ENCODE measurements around the gene DNTTIP2. TPM values are rescaled to one million over a fixed set of nuclear protein-coding genes. Genes with fewer than 3 reads are reported as not detected.
"Not testable (repeated sequence)": the region's sequence is repeated elsewhere in the genome, so short reads cannot be mapped to it uniquely, and the experiment has no call there.

Gene DNTTIP2
- total RNA-seq, 2 donors from 2014 or later, result 56.2 to 74.7 TPM

- H3K27ac ChIP-seq (ENCODE audit: low read depth, low read length), result no peak overlapping the region
- Mint-ChIP-seq H3K4me3 (no peak overlapping the region), H3K9me3 (no peaks in the 10 kb centered on the region), H3K27me3 (ENCODE audit: insufficient read depth) (no peaks in the 10 kb centered on the region), H3K4me1 (peaks cover 5% of the 10 kb centered on the region), H3K36me3 (ENCODE audit: low read depth) (peaks cover 64% of the 10 kb centered on the region), H3K27ac (no peak overlapping the region)
- 93 to 100% methylated on average over 1 to 2 of the region's 3 CpGs for WGBS, 2 experiments (ENCODE audit: insufficient coverage in 1 of 2, insufficient read length in 1 of 2)
- no peak for DNase-seq
- no peaks in the 10 kb centered on the region for H3K4me1 ChIP-seq (ENCODE audit: control insufficient read depth, insufficient read depth, low read length)
- H3K9me3 ChIP-seq (ENCODE audit: control insufficient read depth, low read length), result no peaks in the 10 kb centered on the region
- H3K36me3 ChIP-seq (ENCODE audit: control insufficient read depth, insufficient read depth, low read length), result peaks cover 83% of the 10 kb centered on the region
- peak; percentile 86 for TF ChIP-seq CTCF (conservative IDR thresholded peaks at IDR 0.05)
- H3K9ac ChIP-seq (ENCODE audit: extremely low read depth, low read length, poor library complexity, severe bottlenecking), result no peak overlapping the region
- no peaks in the 10 kb centered on the region for H3K27me3 ChIP-seq (ENCODE audit: control insufficient read depth, insufficient read depth, low read length, poor library complexity, severe bottlenecking)
- no peak overlapping the region for H3K4me3 ChIP-seq (ENCODE audit: low read length)
Measured at GRCh38 chr1:93874025-93874651, 4.9 kb downstream of the DNTTIP2 start.

GRCh38 chr1:93871366-93871765, 7.6 kb downstream of the DNTTIP2 start:
- H3K36me3 ChIP-seq (ENCODE audit: control insufficient read depth, insufficient read depth, low read length), result peaks cover 85% of the 10 kb centered on the region

GRCh38 chr1:93869653-93870052, 9.4 kb downstream of the DNTTIP2 start:
- no peaks in the 10 kb centered on the region for H3K9me3 ChIP-seq (ENCODE audit: control insufficient read depth, low read length)
- H3K27ac ChIP-seq (ENCODE audit: low read depth, low read length), result no peak overlapping the region
- no peak overlapping the region for H3K9ac ChIP-seq (ENCODE audit: extremely low read depth, low read length, poor library complexity, severe bottlenecking)
- H3K36me3 Mint-ChIP-seq (ENCODE audit: low read depth), result peaks cover 56% of the 10 kb centered on the region
- no peaks in the 10 kb centered on the region for H3K9me3 Mint-ChIP-seq
- no peak overlapping the region for H3K27ac Mint-ChIP-seq
- WGBS, 2 experiments (ENCODE audit: insufficient coverage in 1 of 2, insufficient read length in 1 of 2), result 96 to 100% methylated on average over 4 to 5 of the region's 5 CpGs
- H3K27me3 Mint-ChIP-seq (ENCODE audit: insufficient read depth), result no peaks in the 10 kb centered on the region
- no peak overlapping the region for H3K4me3 Mint-ChIP-seq
- H3K36me3 ChIP-seq (ENCODE audit: control insufficient read depth, insufficient read depth, low read length), result peaks cover 69% of the 10 kb centered on the region
- H3K4me1 Mint-ChIP-seq, result no peaks in the 10 kb centered on the region
- no peaks in the 10 kb centered on the region for H3K27me3 ChIP-seq (ENCODE audit: control insufficient read depth, insufficient read depth, low read length, poor library complexity, severe bottlenecking)
- H3K4me1 ChIP-seq (ENCODE audit: control insufficient read depth, insufficient read depth, low read length), result no peaks in the 10 kb centered on the region
- DNase-seq, result no peak
- TF ChIP-seq CTCF (conservative IDR thresholded peaks at IDR 0.05), result no peak
- no peak overlapping the region for H3K4me3 ChIP-seq (ENCODE audit: low read length)

More at GRCh38 chr1:93871366-93871765, 7.6 kb downstream of the DNTTIP2 start:
- H3K4me1 Mint-ChIP-seq, result peaks cover 2% of the 10 kb centered on the region
- no peak overlapping the region for H3K9ac ChIP-seq (ENCODE audit: extremely low read depth, low read length, poor library complexity, severe bottlenecking)
- no peak overlapping the region for H3K27ac ChIP-seq (ENCODE audit: low read depth, low read length)
- no peaks in the 10 kb centered on the region for H3K27me3 Mint-ChIP-seq (ENCODE audit: insufficient read depth)
- H3K4me3 Mint-ChIP-seq, result no peak overlapping the region
- peaks cover 65% of the 10 kb centered on the region for H3K36me3 Mint-ChIP-seq (ENCODE audit: low read depth)
- no peak overlapping the region for H3K27ac Mint-ChIP-seq
- H3K9me3 ChIP-seq (ENCODE audit: control insufficient read depth, low read length), result no peaks in the 10 kb centered on the region
- no peaks in the 10 kb centered on the region for H3K4me1 ChIP-seq (ENCODE audit: control insufficient read depth, insufficient read depth, low read length)
- H3K9me3 Mint-ChIP-seq, result no peaks in the 10 kb centered on the region
- H3K4me3 ChIP-seq (ENCODE audit: low read length), result no peak overlapping the region
- TF ChIP-seq CTCF (conservative IDR thresholded peaks at IDR 0.05), result no peak
- WGBS, 2 experiments (ENCODE audit: insufficient coverage in 1 of 2, insufficient read length in 1 of 2), result 95 to 97% methylated on average over 4 of the region's 4 CpGs
- DNase-seq, result no peak
- H3K27me3 ChIP-seq (ENCODE audit: control insufficient read depth, insufficient read depth, low read length, poor library complexity, severe bottlenecking), result no peaks in the 10 kb centered on the region

GRCh38 chr1:93868492-93868891, 10.5 kb downstream of the DNTTIP2 start:
- DNase-seq; H3K9me3 Mint-ChIP-seq; H3K9me3 ChIP-seq (ENCODE audit: control insufficient read depth, low read length); H3K27me3 ChIP-seq (ENCODE audit: control insufficient read depth, insufficient read depth, low read length, poor library complexity, severe bottlenecking); H3K4me3 Mint-ChIP-seq; H3K9ac ChIP-seq (ENCODE audit: extremely low read depth, low read length, poor library complexity, severe bottlenecking); H3K27me3 Mint-ChIP-seq (ENCODE audit: insufficient read depth); H3K27ac Mint-ChIP-seq; H3K4me1 ChIP-seq (ENCODE audit: control insufficient read depth, insufficient read depth, low read length); H3K27ac ChIP-seq (ENCODE audit: low read depth, low read length); H3K4me1 Mint-ChIP-seq; H3K4me3 ChIP-seq (ENCODE audit: low read length): not testable (repeated sequence)
- peaks cover 45% of the 10 kb centered on the region for H3K36me3 Mint-ChIP-seq (ENCODE audit: low read depth)
- WGBS, 2 experiments (ENCODE audit: insufficient coverage in 1 of 2, insufficient read length in 1 of 2), result 100% methylated on average over 1 of the region's 1 CpG; no CpG with 5 or more reads in 1 of the 2 experiments
- H3K36me3 ChIP-seq (ENCODE audit: control insufficient read depth, insufficient read depth, low read length), result peaks cover 58% of the 10 kb centered on the region
